B cell (primary cell): ENCODE results near the gene TCN2. TPM values are rescaled to one million over a fixed set of nuclear protein-coding genes. Genes with fewer than 3 reads are reported as not detected.

Source experiments
- ATAC-seq: fragments of 200-7000 bp; cut with Tn5 transposase; one replicate; pipeline ENCODE4 v1.10.0; 2021; ENCODE audit warnings: low read depth, mild to moderate bottlenecking, moderate number of reproducible peaks, moderate library complexity
- CTCF ChIA-PET: fragments of 350-600 bp; sonication (Branson Sonifier 250); formaldehyde crosslinking; loops from one replicate; lab custom pipeline; 2021; ENCODE audit warnings: antibody characterized with exemption, inconsistent platforms; lab: Charles Lee
- POLR2A ChIA-PET: fragments of 350-600 bp; sonication (Branson Sonifier 250); formaldehyde crosslinking; loops from one replicate; lab custom pipeline; 2021; ENCODE audit warnings: antibody characterized with exemption; lab: Charles Lee
- DNase-seq: peaks from one replicate; pipeline ENCODE4 v3.0.0; 2013
- H2AFZ ChIP-seq: 2 replicates; pipeline ENCODE4 v1.6.1; 2012; ENCODE audit warnings: mild to moderate bottlenecking, low read depth, low read length; ENCODE audit not compliant: insufficient read depth, poor library complexity, severe bottlenecking
- H3K27ac ChIP-seq, 2 donors: 1 replicate in 1 of 2; 2 replicates in 1 of 2; pipeline ENCODE4 v1.5.1; 2012 to 2013; ENCODE audit warnings: low read length in 2 of 2, mild to moderate bottlenecking in 2 of 2, moderate library complexity in 1 of 2
- H3K27me3 ChIP-seq, 4 experiments: fragments of 200-600 bp in 1 of 4; sonication (generic) in 1 of 4; replicated peaks in 1 of 4; 1 replicate in 2 of 4; 2 replicates in 2 of 4; pipeline versions ENCODE4 v1.6.1 to v1.7.0; 2013 to 2016; ENCODE audit warnings: low read length in 3 of 4, mild to moderate bottlenecking in 2 of 4, mixed read lengths in 1 of 4, moderate library complexity in 1 of 4; ENCODE audit not compliant: insufficient read depth in 4 of 4, control insufficient read depth in 3 of 4; ENCODE audit errors: control extremely low read depth in 1 of 4
- H3K36me3 ChIP-seq, 2 experiments: replicated peaks in 1 of 2; 1 replicate in 1 of 2; 2 replicates in 1 of 2; pipeline versions ENCODE4 v1.6.1 to v1.7.1; 2013; ENCODE audit warnings: low read length in 1 of 2; ENCODE audit not compliant: insufficient read depth in 2 of 2, control insufficient read depth in 1 of 2; ENCODE audit errors: control extremely low read depth in 1 of 2, extremely low read depth in 1 of 2
- H3K4me1 ChIP-seq, 2 donors: fragments of 200-600 bp in 1 of 2; sonication (generic) in 1 of 2; 1 replicate in 1 of 2; 2 replicates in 1 of 2; pipeline versions ENCODE4 v1.5.1 to v1.6.1; 2013 to 2017; ENCODE audit warnings: low read length in 2 of 2; ENCODE audit not compliant: control insufficient read depth in 2 of 2, insufficient read depth in 2 of 2
- H3K4me2 ChIP-seq: replicated peaks from 2 replicates; pipeline ENCODE3; 2012; ENCODE audit warnings: mild to moderate bottlenecking, low read depth, low read length; ENCODE audit not compliant: poor library complexity, severe bottlenecking
- H3K4me3 ChIP-seq, 5 experiments: fragments of 200-600 bp in 1 of 5; sonication (generic) in 1 of 5; 1 replicate in 3 of 5; 2 replicates in 2 of 5; pipeline versions ENCODE4 v1.5.1 to v1.7.0; 2011 to 2016; ENCODE audit warnings: low read length in 4 of 5, mild to moderate bottlenecking in 4 of 5, low read depth in 2 of 5, control low read depth in 1 of 5, moderate library complexity in 1 of 5; ENCODE audit not compliant: insufficient read depth in 1 of 5; ENCODE audit errors: control extremely low read depth in 1 of 5, extremely low read depth in 1 of 5
- H3K79me2 ChIP-seq: fragments of 200-600 bp; sonication (generic); one replicate; pipeline ENCODE4 v1.6.0; 2016; ENCODE audit warnings: low read length; ENCODE audit not compliant: control insufficient read depth, insufficient read depth
- H3K9ac ChIP-seq: fragments of 200-600 bp; sonication (generic); 2 replicates; pipeline ENCODE4 v1.6.1; 2017; ENCODE audit warnings: mild to moderate bottlenecking, low read length, moderate library complexity
- H3K9me3 ChIP-seq, 3 donors: one replicate each; pipeline versions ENCODE4 v1.6.1 to v1.7.1; 2013; ENCODE audit warnings: low read length in 2 of 3; ENCODE audit not compliant: control insufficient read depth in 2 of 3, insufficient read depth in 1 of 3; ENCODE audit errors: control extremely low read depth in 1 of 3
- H4K20me1 ChIP-seq: 2 replicates; pipeline ENCODE4 v1.6.0; 2012; ENCODE audit warnings: mild to moderate bottlenecking, low read length; ENCODE audit not compliant: insufficient read depth, control insufficient read depth, poor library complexity, severe bottlenecking
- H3K27ac Mint-ChIP-seq: one replicate; pipeline ENCODE4 v1.8.0; 2021; ENCODE audit warnings: mixed read lengths
- H3K27me3 Mint-ChIP-seq: one replicate; pipeline ENCODE4 v1.8.0; 2021; ENCODE audit warnings: mixed read lengths
- H3K4me1 Mint-ChIP-seq: one replicate; pipeline ENCODE4 v1.8.0; 2021; ENCODE audit warnings: mixed read lengths
- H3K4me3 Mint-ChIP-seq: one replicate; pipeline ENCODE4 v1.8.0; 2021; ENCODE audit warnings: mixed read lengths
- H3K9me3 Mint-ChIP-seq: one replicate; pipeline ENCODE4 v1.8.0; 2022; ENCODE audit warnings: mixed read lengths; ENCODE audit not compliant: insufficient read depth
- EZH2 ChIP-seq: IDR thresholded peaks from 2 replicates; pipeline ENCODE4 v1.6.1; 2012; ENCODE audit warnings: borderline replicate concordance, low read depth, mild to moderate bottlenecking, moderate library complexity, low read length; ENCODE audit not compliant: insufficient read depth, poor library complexity, severe bottlenecking
- WGBS: methylation state at CpG from one replicate; pipeline ENCODE4 v1.1.5; 2013; ENCODE audit warnings: missing lambda C conversion rate; ENCODE audit not compliant: insufficient coverage; 5-methylcytosine and 5-hydroxymethylcytosine counted together
- intact Hi-C: fragments of 100-400 bp; cut with micrococcal nuclease; formaldehyde crosslinking; loops from one replicate; pipeline ENCODE4 v1.10.0; 2022
- polyA plus RNA-seq: library from polyadenylated mRNA; depleted of rRNA; stranded (reverse); fragments of >200 nt; gene quantifications from 2 replicates; pipeline ENCODE4 v1.2.3, GENCODE V29; 2012
- total RNA-seq, 2 donors: library from RNA; stranded (reverse); fragments of 120-200 nt in 1 of 2; gene quantifications; 1 replicate in 1 of 2; 2 replicates in 1 of 2; pipeline versions ENCODE4 v1.2.3 to v1.2.4, GENCODE V29; 2013 to 2022
- TF ChIP-seq, protein P1 (sequence below): fragments of 200-600 bp; IDR thresholded peaks from one replicate; pipeline ENCODE4 v1.8.0; 2022; ENCODE audit warnings: antibody characterized with exemption, mild to moderate bottlenecking

Gene TCN2
- total and polyA plus RNA-seq, 2 donors (not counting 1 experiment from before 2014, with no cell fraction given): 0.37 to 0.40 TPM

DNA sequence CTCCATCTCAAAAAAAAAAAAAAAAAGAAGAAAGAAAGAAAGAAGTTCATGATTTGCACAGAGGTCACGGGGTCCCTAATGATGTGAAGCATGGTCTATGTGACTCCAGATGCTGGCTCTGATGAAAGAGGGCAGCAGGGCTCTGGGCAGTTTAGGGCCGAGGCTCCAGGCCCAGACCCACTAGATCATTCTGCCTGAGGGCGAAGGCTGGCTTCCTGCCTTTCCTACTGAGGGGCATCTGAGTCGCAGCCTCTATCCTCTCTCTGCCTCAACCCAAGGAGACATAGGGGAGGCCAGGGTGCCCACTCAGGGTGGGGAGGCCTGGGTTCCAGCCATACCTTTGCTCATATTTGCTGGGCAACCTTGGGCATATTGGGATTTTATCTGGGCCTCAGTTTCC, 33.4 kb downstream of the TCN2 start:
- Histone ChIP-seq H3K9me3 (no peaks in the 10 kb centered on the region), H3K36me3 (no peaks in the 10 kb centered on the region), H3K4me1 (peaks cover 10 to 15% of the 10 kb centered on the region in 2 donors), H3K4me3 (no peak overlapping the region), H3K27ac (no peak overlapping the region), H2AFZ (no peak overlapping the region), H4K20me1 (no peaks in the 10 kb centered on the region), H3K79me2 (no peaks in the 10 kb centered on the region), H3K27me3 (no peaks in the 10 kb centered on the region), H3K4me2 (no peak overlapping the region), H3K9ac (no peak overlapping the region)
- TF ChIP-seq, protein P1, sequence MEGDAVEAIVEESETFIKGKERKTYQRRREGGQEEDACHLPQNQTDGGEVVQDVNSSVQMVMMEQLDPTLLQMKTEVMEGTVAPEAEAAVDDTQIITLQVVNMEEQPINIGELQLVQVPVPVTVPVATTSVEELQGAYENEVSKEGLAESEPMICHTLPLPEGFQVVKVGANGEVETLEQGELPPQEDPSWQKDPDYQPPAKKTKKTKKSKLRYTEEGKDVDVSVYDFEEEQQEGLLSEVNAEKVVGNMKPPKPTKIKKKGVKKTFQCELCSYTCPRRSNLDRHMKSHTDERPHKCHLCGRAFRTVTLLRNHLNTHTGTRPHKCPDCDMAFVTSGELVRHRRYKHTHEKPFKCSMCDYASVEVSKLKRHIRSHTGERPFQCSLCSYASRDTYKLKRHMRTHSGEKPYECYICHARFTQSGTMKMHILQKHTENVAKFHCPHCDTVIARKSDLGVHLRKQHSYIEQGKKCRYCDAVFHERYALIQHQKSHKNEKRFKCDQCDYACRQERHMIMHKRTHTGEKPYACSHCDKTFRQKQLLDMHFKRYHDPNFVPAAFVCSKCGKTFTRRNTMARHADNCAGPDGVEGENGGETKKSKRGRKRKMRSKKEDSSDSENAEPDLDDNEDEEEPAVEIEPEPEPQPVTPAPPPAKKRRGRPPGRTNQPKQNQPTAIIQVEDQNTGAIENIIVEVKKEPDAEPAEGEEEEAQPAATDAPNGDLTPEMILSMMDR: no peak
- TF ChIP-seq EZH2: no peak
- ChIA-PET POLR2A (no interaction called here), CTCF (no interaction called here)
- Mint-ChIP-seq H3K27ac (no peak overlapping the region), H3K27me3 (no peaks in the 10 kb centered on the region), H3K9me3 (peaks cover 3% of the 10 kb centered on the region), H3K4me1 (peaks cover 9% of the 10 kb centered on the region), H3K4me3 (no peak overlapping the region)
- WGBS: 100% methylated on average over 3 of the region's 4 CpGs
- DNase-seq (no peak), ATAC-seq (no peak)
- intact Hi-C loops: no loop called here

DNA sequence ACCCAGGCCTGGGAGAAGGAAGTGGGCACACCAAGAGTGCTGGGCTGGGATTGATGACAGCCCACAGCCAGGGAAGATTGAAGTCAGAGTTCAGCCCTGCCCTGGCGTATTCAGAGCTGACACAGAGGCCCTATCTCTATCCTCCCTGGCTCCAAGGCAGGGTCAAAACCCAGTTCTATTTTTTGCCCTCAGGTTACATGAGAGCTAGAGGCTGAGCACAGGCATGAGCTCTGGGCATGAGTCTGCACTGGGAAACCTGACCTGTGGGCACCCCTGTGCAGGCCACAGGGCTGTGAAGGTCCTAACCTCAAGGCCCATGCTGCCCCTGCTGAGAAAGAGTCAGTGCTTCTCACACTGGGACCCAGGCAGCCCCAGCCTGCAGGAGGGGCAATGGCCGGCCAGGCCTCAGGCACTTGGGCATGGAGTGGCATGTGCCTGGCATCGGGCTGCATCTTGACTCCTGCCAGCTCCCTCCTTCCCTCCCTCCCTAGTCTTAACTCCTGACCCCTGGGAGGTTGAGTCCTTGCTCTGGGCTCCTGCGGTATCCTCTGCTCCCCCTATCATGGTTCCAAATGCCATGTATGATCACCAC, 34.0 kb downstream of the TCN2 start:
- no peaks in the 10 kb centered on the region for H3K36me3 ChIP-seq
- peaks cover 6% of the 10 kb centered on the region for H3K4me1 Mint-ChIP-seq
- 96% methylated on average over 4 of the region's 4 CpGs for WGBS
- DNase-seq: no peak
- no peaks in the 10 kb centered on the region for H3K9me3 ChIP-seq
- no peak overlapping the region for H3K4me3 ChIP-seq
- H4K20me1 ChIP-seq: no peaks in the 10 kb centered on the region
- H3K9me3 Mint-ChIP-seq: peaks cover 3% of the 10 kb centered on the region
- ATAC-seq: no peak
- no peak overlapping the region for H3K4me3 Mint-ChIP-seq
- no peak overlapping the region for H3K27ac ChIP-seq
- no peak overlapping the region for H3K9ac ChIP-seq
- CTCF ChIA-PET: no interaction called here
- no peaks in the 10 kb centered on the region for H3K27me3 ChIP-seq
- no peak overlapping the region for H3K4me2 ChIP-seq
- no peak overlapping the region for H2AFZ ChIP-seq
- POLR2A ChIA-PET: no interaction called here
- TF ChIP-seq, protein P1: no peak
- no peak for TF ChIP-seq EZH2
- no peak overlapping the region for H3K27ac Mint-ChIP-seq
- no peaks in the 10 kb centered on the region for H3K79me2 ChIP-seq
- H3K4me1 ChIP-seq: peaks cover 9 to 14% of the 10 kb centered on the region in 2 donors
- intact Hi-C loops: no loop called here
- no peaks in the 10 kb centered on the region for H3K27me3 Mint-ChIP-seq
